Ishikawa (cell line): ENCODE results near the gene SGK1.

Source experiments
- CEBPB ChIP-seq: IDR thresholded peaks from 2 replicates; pipeline ENCODE4 v1.6.1; 2012
- CREB1 ChIP-seq: IDR thresholded peaks from 2 replicates; pipeline ENCODE4 v1.6.1; 2012; ENCODE audit warnings: low read depth
- EGR1 ChIP-seq: IDR thresholded peaks from 2 replicates; pipeline ENCODE4 v1.6.1; 2012
- EP300 ChIP-seq: IDR thresholded peaks from 2 replicates; pipeline ENCODE4 v1.6.1; 2012; ENCODE audit warnings: borderline replicate concordance
- FOXM1 ChIP-seq: IDR thresholded peaks from 2 replicates; pipeline ENCODE4 v1.6.1; 2012; ENCODE audit warnings: low read depth, borderline replicate concordance
- MAX ChIP-seq: IDR thresholded peaks from 2 replicates; pipeline ENCODE4 v1.6.1; 2012
- NFIC ChIP-seq: IDR thresholded peaks from 2 replicates; pipeline ENCODE4 v1.6.1; 2012
- RAD21 ChIP-seq: IDR thresholded peaks from 2 replicates; pipeline ENCODE4 v1.6.1; 2012; ENCODE audit warnings: low read depth
- REST ChIP-seq: IDR thresholded peaks from 2 replicates; pipeline ENCODE4 v1.6.1; 2012; ENCODE audit warnings: low read depth, mild to moderate bottlenecking
- TAF1 ChIP-seq: IDR thresholded peaks from 2 replicates; pipeline ENCODE4 v1.6.1; 2012; ENCODE audit warnings: low read depth, mild to moderate bottlenecking
- TCF12 ChIP-seq: IDR thresholded peaks from 2 replicates; pipeline ENCODE4 v1.6.1; 2012; ENCODE audit warnings: low read depth
- USF1 ChIP-seq: IDR thresholded peaks from 2 replicates; pipeline ENCODE4 v1.6.1; 2012
- YY1 ChIP-seq: IDR thresholded peaks from 2 replicates; pipeline ENCODE4 v1.6.1; 2012; ENCODE audit warnings: low read depth
- ZBTB7A ChIP-seq: IDR thresholded peaks from 2 replicates; pipeline ENCODE4 v1.6.1; 2012; ENCODE audit warnings: low read depth

GRCh38 chr6:134170844-134171243 lies 147.1 kb downstream of the SGK1 start:
- TF ChIP-seq REST (no peak), MAX (no peak), USF1 (no peak), CREB1 (no peak), FOXM1 (no peak), NFIC (no peak), YY1 (no peak), EP300 (no peak), CEBPB (no peak), RAD21 (no peak), TCF12 (no peak), TAF1 (no peak), EGR1 (no peak), ZBTB7A (no peak)
